RWPE1 (cell line): ENCODE data around the gene BMPR1B.
A peak's percentile ranks its signal among the peaks of the same experiment; 100 is the strongest.
"Not testable (repeated sequence)": the region's sequence is repeated elsewhere in the genome, so short reads cannot be mapped to it uniquely, and the experiment has no call there.

Experiments
- CTCF ChIA-PET: fragments of 350-600 bp; sonication (Branson Sonifier 250); formaldehyde crosslinking; extraction: SDS; loops from one replicate; lab custom pipeline; 2021; lab: Yijun Ruan, JAX
- POLR2A ChIA-PET: fragments of 400-600 bp; formaldehyde crosslinking; extraction: SDS; loops from one replicate; lab custom pipeline; 2020; ENCODE audit warnings: antibody characterized with exemption; ENCODE audit not compliant: low non-redundant PET; lab: Yijun Ruan, JAX
- DNase-seq: peaks from one replicate; pipeline ENCODE4 v3.0.0; 2012; ENCODE audit warnings: low spot score
- H3K27ac ChIP-seq: fragments of 450-650 bp; 2 replicates; pipeline ENCODE4 v1.5.1; 2017
- TF ChIP-seq, protein P1 (sequence below): fragments of 450-650 bp; conservative IDR thresholded peaks from 2 replicates; pipeline ENCODE4 v1.5.1; 2017; ENCODE audit warnings: low read depth, mild to moderate bottlenecking

BMPR1B gene

DNA sequence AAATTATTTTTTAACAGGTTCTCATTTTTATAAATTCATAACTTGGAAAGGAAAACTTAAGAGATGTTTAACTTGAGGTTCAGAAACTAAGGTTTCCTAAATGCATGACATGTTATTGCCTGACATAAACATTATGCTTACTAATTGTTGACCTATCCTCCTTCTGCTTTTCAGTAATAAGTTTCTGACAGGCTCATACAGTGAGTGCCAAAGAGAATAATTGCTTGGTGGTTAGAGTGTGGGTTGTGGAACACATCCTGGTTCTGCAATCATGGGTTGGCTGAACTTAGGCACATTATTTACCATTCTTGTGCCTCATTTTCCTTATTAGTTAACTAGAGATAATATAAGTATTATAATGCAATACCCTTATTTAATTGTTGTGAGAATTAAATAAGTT, 56.5 kb downstream of the BMPR1B start:
- TF ChIP-seq, protein P1, sequence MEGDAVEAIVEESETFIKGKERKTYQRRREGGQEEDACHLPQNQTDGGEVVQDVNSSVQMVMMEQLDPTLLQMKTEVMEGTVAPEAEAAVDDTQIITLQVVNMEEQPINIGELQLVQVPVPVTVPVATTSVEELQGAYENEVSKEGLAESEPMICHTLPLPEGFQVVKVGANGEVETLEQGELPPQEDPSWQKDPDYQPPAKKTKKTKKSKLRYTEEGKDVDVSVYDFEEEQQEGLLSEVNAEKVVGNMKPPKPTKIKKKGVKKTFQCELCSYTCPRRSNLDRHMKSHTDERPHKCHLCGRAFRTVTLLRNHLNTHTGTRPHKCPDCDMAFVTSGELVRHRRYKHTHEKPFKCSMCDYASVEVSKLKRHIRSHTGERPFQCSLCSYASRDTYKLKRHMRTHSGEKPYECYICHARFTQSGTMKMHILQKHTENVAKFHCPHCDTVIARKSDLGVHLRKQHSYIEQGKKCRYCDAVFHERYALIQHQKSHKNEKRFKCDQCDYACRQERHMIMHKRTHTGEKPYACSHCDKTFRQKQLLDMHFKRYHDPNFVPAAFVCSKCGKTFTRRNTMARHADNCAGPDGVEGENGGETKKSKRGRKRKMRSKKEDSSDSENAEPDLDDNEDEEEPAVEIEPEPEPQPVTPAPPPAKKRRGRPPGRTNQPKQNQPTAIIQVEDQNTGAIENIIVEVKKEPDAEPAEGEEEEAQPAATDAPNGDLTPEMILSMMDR = no peak
- no peak overlapping the region for H3K27ac ChIP-seq
- DNase-seq = no peak
- ChIA-PET POLR2A (no interaction called here), CTCF (no interaction called here)

DNA sequence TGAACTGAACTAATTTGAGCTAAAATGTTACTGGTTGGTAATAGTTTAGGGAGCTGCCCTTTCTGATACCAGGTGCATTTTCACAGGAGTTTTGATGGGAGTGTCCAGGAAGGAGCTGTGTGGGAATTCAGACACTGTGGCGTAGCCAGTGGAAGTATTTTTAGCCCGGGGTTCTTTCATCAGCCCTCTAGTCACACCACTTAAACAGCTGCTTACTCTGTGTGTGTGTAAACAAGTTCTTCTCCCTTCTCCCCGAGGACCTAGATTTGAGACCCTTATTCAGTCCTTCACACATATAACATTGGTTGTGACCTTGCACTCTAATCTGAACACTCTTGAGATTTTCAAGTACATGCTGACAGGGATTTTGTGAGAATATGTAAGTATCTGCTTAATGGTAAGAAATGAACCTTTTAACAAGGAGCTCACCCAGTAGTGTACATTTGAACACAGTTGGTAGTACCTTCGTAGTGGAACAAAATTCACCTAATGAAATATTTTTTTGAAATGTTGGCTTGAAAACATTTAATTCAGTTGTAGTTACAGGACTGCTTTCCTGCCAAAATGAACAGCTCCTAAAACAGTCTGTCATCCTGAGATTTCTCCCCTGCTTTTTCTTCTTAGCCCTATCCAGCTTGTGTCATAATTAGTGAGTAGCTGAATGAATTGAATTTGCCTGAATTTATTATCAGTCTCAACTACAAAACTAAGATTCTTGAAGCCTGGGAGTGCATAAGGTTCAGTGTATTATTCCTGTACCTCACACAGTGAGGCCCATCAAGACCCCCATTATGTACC, 61.8 kb downstream of the BMPR1B start:
- ChIA-PET CTCF (interaction anchor here (0.5 kb wide), 1 partner anchor 413 kb away, joined by 10 read pairs; no protein-coding TSS in a partner anchor), POLR2A (no interaction called here)

GRCh38 chr4:94826206-94826605, 68.5 kb downstream of the BMPR1B start:
- TF ChIP-seq, protein P1 = no peak
- no peak for DNase-seq
- ChIA-PET POLR2A (no interaction called here), CTCF (no interaction called here)
- no peak overlapping the region for H3K27ac ChIP-seq

More for the DNA sequence above, 61.8 kb downstream of the BMPR1B start:
- TF ChIP-seq, protein P1 = no peak
- no peak for DNase-seq
- no peak overlapping the region for H3K27ac ChIP-seq

GRCh38 chr4:94827481-94828110, 69.8 kb downstream of the BMPR1B start:
- POLR2A ChIA-PET = no interaction called here
- DNase-seq = peak; percentile 70
- CTCF ChIA-PET = interaction anchor here (0.6 to 0.7 kb wide), 2 partner anchors 49 to 584 kb away, joined by 3 to 6 read pairs; no protein-coding TSS in a partner anchor
- H3K27ac ChIP-seq = no peak overlapping the region
- TF ChIP-seq, protein P1 = no peak

- peak; percentile 51 for DNase-seq
- ChIA-PET POLR2A (no interaction called here), CTCF (interaction anchor here (0.6 kb wide), 2 partner anchors 204 to 209 kb away, joined by 4 to 5 read pairs; no protein-coding TSS in a partner anchor)
- TF ChIP-seq, protein P1 = no peak
- peak overlapping the region; percentile 87 for H3K27ac ChIP-seq
These were observed 71.1 kb downstream of the BMPR1B start for GRCh38 chr4:94828882-94829281.

DNA sequence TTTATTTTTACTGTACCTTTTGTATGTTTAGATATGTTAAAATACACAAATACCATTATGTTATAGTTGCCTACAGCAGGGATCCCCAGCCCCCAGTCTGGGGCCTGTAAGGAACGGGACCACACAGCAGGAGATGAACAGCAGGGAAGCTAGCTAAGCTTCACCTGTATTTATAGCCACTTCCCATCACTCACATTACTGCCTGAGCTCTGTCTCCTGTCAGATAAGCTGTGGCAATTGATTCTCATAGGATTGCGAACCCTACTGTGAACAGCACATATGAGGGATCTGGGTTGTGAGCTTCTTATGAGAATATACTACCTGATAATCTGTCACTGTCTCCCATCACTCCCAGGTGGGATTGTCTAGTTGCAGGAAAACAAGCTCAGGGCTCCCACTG, 73.9 kb downstream of the BMPR1B start:
- POLR2A ChIA-PET = no interaction called here
- TF ChIP-seq, protein P1 = no peak

DNA sequence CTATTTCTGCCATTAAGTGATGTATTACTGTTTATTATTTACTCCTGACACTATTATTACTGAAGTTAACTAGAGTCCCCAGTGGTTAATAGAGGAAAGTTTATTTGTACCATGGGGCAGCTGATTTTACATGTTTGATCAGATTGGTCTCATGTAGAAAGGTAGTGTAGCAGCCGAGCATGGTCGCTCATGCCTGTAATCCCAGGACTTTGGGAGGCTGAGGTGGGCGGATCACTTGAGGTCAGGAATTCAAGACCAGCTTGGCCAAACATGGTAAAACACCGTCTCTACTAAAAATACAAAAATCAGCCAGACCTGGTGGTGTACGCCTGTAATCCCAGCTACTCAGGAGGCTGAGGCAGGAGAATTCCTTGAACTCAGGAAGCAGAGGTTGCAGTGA, 74.6 kb downstream of the BMPR1B start:
- POLR2A ChIA-PET, H3K27ac ChIP-seq, DNase-seq: not testable (repeated sequence)
- CTCF ChIA-PET = interaction anchor here (0.6 kb wide), 2 partner anchors 85 to 212 kb away, joined by 3 to 4 read pairs; no protein-coding TSS in a partner anchor

More for the DNA sequence above, 73.9 kb downstream of the BMPR1B start:
- no peak for DNase-seq
- no peak overlapping the region for H3K27ac ChIP-seq
- CTCF ChIA-PET = interaction anchor here (0.6 kb wide), 2 partner anchors 77 to 86 kb away, joined by 3 to 4 read pairs; no protein-coding TSS in a partner anchor
